ENCODE data around the gene ENOX1.

DNA sequence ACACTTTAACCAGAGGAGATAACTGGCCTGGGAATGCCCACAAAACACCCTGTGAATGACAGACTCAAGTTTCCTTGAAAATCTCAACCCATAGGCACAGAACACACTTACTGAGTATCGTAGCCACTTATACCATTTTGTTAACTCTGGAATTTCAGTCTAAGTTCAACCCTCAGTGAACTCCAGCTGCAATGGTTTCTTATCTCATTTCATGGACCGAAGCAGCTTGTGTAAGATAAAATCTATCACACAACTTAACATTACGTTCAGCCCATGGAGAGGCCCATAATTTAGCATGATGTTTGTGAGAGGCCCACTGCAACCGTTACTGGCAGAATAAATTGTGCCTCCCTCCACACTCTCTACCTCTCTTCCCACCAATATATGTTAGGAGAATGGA, 440.3 kb downstream of the ENOX1 start:
- TF ChIP-seq, protein P1, sequence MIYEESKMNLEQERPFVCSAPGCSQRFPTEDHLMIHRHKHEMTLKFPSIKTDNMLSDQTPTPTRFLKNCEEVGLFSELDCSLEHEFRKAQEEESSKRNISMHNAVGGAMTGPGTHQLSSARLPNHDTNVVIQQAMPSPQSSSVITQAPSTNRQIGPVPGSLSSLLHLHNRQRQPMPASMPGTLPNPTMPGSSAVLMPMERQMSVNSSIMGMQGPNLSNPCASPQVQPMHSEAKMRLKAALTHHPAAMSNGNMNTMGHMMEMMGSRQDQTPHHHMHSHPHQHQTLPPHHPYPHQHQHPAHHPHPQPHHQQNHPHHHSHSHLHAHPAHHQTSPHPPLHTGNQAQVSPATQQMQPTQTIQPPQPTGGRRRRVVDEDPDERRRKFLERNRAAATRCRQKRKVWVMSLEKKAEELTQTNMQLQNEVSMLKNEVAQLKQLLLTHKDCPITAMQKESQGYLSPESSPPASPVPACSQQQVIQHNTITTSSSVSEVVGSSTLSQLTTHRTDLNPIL (CRISPR knock-in tag; IDR thresholded peaks at IDR 0.05; ENCODE audit: low read depth): no peak
- TF ChIP-seq PPARA (CRISPR knock-in tag; IDR thresholded peaks at IDR 0.05; ENCODE audit: borderline replicate concordance) (no peak), PATZ1 (CRISPR knock-in tag; IDR thresholded peaks at IDR 0.05; ENCODE audit: borderline replicate concordance) (no peak), CSDC2 (CRISPR knock-in tag; IDR thresholded peaks at IDR 0.05) (no peak), BACH2 (CRISPR knock-in tag; IDR thresholded peaks at IDR 0.05; ENCODE audit: borderline replicate concordance) (no peak), GLIS3 (CRISPR knock-in tag; IDR thresholded peaks at IDR 0.05) (no peak), SNAI2 (CRISPR knock-in tag; IDR thresholded peaks at IDR 0.05) (no peak), RARB (CRISPR knock-in tag; IDR thresholded peaks at IDR 0.05) (no peak), TOX (CRISPR knock-in tag; IDR thresholded peaks at IDR 0.05; ENCODE audit: borderline replicate concordance) (no peak)
- TF ChIP-seq, protein P2, sequence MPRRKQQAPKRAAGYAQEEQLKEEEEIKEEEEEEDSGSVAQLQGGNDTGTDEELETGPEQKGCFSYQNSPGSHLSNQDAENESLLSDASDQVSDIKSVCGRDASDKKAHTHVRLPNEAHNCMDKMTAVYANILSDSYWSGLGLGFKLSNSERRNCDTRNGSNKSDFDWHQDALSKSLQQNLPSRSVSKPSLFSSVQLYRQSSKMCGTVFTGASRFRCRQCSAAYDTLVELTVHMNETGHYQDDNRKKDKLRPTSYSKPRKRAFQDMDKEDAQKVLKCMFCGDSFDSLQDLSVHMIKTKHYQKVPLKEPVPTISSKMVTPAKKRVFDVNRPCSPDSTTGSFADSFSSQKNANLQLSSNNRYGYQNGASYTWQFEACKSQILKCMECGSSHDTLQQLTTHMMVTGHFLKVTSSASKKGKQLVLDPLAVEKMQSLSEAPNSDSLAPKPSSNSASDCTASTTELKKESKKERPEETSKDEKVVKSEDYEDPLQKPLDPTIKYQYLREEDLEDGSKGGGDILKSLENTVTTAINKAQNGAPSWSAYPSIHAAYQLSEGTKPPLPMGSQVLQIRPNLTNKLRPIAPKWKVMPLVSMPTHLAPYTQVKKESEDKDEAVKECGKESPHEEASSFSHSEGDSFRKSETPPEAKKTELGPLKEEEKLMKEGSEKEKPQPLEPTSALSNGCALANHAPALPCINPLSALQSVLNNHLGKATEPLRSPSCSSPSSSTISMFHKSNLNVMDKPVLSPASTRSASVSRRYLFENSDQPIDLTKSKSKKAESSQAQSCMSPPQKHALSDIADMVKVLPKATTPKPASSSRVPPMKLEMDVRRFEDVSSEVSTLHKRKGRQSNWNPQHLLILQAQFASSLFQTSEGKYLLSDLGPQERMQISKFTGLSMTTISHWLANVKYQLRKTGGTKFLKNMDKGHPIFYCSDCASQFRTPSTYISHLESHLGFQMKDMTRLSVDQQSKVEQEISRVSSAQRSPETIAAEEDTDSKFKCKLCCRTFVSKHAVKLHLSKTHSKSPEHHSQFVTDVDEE (CRISPR knock-in tag; IDR thresholded peaks at IDR 0.05): no peak; the same call in 1 of the 2 replicates
